Keratinocyte (primary cell): ENCODE results near the gene PRKAR1B. TPM values are rescaled to one million over a fixed set of nuclear protein-coding genes. Genes with fewer than 3 reads are reported as not detected.

Experiments used
- DNase-seq: peaks from one replicate; pipeline ENCODE4 v3.0.0-alpha.2; 2011; ENCODE audit warnings: low read depth, missing footprints, low spot score
- FAIRE-seq: peaks from 2 replicates; lab custom pipeline; 2011; peaks lifted over from hg19 to GRCh38; lab: Jason Lieb, UNC
- H2AFZ ChIP-seq: 2 replicates; pipeline ENCODE4 v1.6.0; 2012; ENCODE audit warnings: low read length, control low read depth, inconsistent platforms; ENCODE audit not compliant: control insufficient read depth
- H3K27ac ChIP-seq: 2 replicates; pipeline ENCODE4 v1.5.1; 2011; ENCODE audit warnings: low read length; ENCODE audit not compliant: control insufficient read depth, insufficient read depth
- H3K27me3 ChIP-seq: 3 replicates; pipeline ENCODE4 v1.6.0; 2011; ENCODE audit warnings: low read length; ENCODE audit not compliant: control insufficient read depth, insufficient read depth; ENCODE audit errors: extremely low read depth
- H3K36me3 ChIP-seq, 2 experiments: 2 replicates in 1 of 2; 3 replicates in 1 of 2; pipeline ENCODE4 v1.5.1; 2011; ENCODE audit warnings: low read length in 2 of 2, mild to moderate bottlenecking in 1 of 2; ENCODE audit not compliant: control insufficient read depth in 2 of 2, insufficient read depth in 2 of 2; ENCODE audit errors: extremely low read depth in 1 of 2
- H3K4me1 ChIP-seq: 3 replicates; pipeline ENCODE4 v1.5.1; 2011; ENCODE audit warnings: low read length; ENCODE audit not compliant: control insufficient read depth, insufficient read depth; ENCODE audit errors: extremely low read depth
- H3K4me2 ChIP-seq: 3 replicates; pipeline ENCODE4 v1.6.0; 2011; ENCODE audit warnings: low read depth, low read length; ENCODE audit not compliant: control insufficient read depth, insufficient read depth; ENCODE audit errors: extremely low read depth
- H3K4me3 ChIP-seq, 3 experiments: fragments of 200-600 bp in 1 of 3; sonication (generic) in 1 of 3; 2 replicates in 2 of 3; 3 replicates in 1 of 3; pipeline ENCODE4 v1.5.1; 2011 to 2016; ENCODE audit warnings: low read length in 3 of 3, mild to moderate bottlenecking in 3 of 3, control low read depth in 2 of 3, inconsistent platforms in 1 of 3, low read depth in 1 of 3, mixed read lengths in 1 of 3, mixed run types in 1 of 3, moderate library complexity in 1 of 3; ENCODE audit not compliant: control insufficient read depth in 2 of 3, insufficient read depth in 2 of 3; ENCODE audit errors: extremely low read depth in 1 of 3
- H3K79me2 ChIP-seq: 2 replicates; pipeline ENCODE4 v1.6.0; 2012; ENCODE audit warnings: low read length; ENCODE audit not compliant: control insufficient read depth, insufficient read depth
- H3K9ac ChIP-seq: 3 replicates; pipeline ENCODE4 v1.6.0; 2011; ENCODE audit warnings: low read length; ENCODE audit not compliant: control insufficient read depth, insufficient read depth; ENCODE audit errors: extremely low read depth
- H3K9me1 ChIP-seq: 3 replicates; pipeline ENCODE4 v1.6.0; 2011; ENCODE audit warnings: low read length; ENCODE audit not compliant: control insufficient read depth, insufficient read depth; ENCODE audit errors: extremely low read depth
- H3K9me3 ChIP-seq: 2 replicates; pipeline ENCODE4 v1.5.1; 2012; ENCODE audit warnings: low read depth, low read length; ENCODE audit not compliant: control insufficient read depth
- H4K20me1 ChIP-seq: 3 replicates; pipeline ENCODE4 v1.6.0; 2011; ENCODE audit warnings: low read length; ENCODE audit not compliant: control insufficient read depth, insufficient read depth; ENCODE audit errors: extremely low read depth
- EZH2 ChIP-seq: IDR thresholded peaks from one replicate; pipeline ENCODE4 v1.6.1; 2012; ENCODE audit warnings: inconsistent platforms, mild to moderate bottlenecking, low read length, moderate library complexity
- dilution Hi-C: fragments of 300-500 bp; cut with MboI; formaldehyde crosslinking; loops from one replicate; pipeline ENCODE4 v1.7.0; 2020; ENCODE audit warnings: low sequenced_read_pairs; ENCODE audit not compliant: extremely low pct_ligation_motif_present
- polyA plus RNA-seq, 5 experiments: library from polyadenylated mRNA; depleted of rRNA in 3 of 5; stranded (reverse) in 3 of 5; stranded (forward) in 1 of 5; unstranded in 1 of 5; fragments of >200 nt; gene quantifications; 1 replicate in 1 of 5; 2 replicates in 3 of 5; 3 replicates in 1 of 5; pipeline versions ENCODE4 v1.2.1 to v1.2.3, GENCODE V29; 2011 to 2012; ENCODE audit warnings: missing spikeins in 2 of 5, low read depth in 1 of 5, low replicate concordance in 1 of 5
- TF ChIP-seq, protein P1 (sequence below), 3 experiments: IDR thresholded peaks in 1 of 3; conservative IDR thresholded peaks in 1 of 3; optimal IDR thresholded peaks in 1 of 3; 2 replicates in 2 of 3; 3 replicates in 1 of 3; pipeline versions ENCODE3 to v1.5.1; 2011; ENCODE audit warnings: low read length in 3 of 3, mild to moderate bottlenecking in 3 of 3, moderate library complexity in 2 of 3, control low read depth in 1 of 3, inconsistent platforms in 1 of 3; ENCODE audit not compliant: insufficient read depth in 2 of 3; ENCODE audit errors: extremely low read depth in 1 of 3

The PRKAR1B gene
- polyA plus RNA-seq, 1 donor (not counting 4 experiments of a cell fraction or from before 2014, with no cell fraction given): 10.8 TPM

DNA sequence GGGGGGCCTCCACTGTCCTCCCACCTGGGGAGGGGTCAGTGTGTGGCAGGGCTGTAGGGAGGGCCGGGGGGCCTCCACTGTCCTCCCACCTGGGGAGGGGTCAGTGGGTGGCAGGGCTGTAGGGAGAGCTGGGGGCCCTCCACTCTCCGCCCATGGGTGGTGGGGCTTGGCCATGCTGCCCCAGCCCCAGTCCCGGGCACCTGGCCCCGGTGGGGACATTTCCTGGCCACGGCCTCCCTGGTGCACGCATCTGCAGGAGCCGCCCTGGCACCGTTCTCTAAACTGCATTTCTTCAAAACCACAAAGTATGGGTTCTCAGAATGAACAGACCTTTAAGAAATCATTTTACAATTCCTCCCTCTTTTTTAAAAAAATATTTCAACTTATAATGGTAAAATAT is 118.1 kb downstream of the PRKAR1B start:
- TF ChIP-seq EZH2: no peak
- TF ChIP-seq, protein P1, sequence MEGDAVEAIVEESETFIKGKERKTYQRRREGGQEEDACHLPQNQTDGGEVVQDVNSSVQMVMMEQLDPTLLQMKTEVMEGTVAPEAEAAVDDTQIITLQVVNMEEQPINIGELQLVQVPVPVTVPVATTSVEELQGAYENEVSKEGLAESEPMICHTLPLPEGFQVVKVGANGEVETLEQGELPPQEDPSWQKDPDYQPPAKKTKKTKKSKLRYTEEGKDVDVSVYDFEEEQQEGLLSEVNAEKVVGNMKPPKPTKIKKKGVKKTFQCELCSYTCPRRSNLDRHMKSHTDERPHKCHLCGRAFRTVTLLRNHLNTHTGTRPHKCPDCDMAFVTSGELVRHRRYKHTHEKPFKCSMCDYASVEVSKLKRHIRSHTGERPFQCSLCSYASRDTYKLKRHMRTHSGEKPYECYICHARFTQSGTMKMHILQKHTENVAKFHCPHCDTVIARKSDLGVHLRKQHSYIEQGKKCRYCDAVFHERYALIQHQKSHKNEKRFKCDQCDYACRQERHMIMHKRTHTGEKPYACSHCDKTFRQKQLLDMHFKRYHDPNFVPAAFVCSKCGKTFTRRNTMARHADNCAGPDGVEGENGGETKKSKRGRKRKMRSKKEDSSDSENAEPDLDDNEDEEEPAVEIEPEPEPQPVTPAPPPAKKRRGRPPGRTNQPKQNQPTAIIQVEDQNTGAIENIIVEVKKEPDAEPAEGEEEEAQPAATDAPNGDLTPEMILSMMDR (optimal IDR thresholded peaks at IDR 0.05 in 1 of 3, IDR thresholded peaks at IDR 0.05 in 1 of 3, conservative IDR thresholded peaks at IDR 0.05 in 1 of 3; ENCODE audit: extremely low read depth in 1 of 3, insufficient read depth in 2 of 3, low read length in 3 of 3): no peak
- DNase-seq (no peak), FAIRE-seq (no peak)
- Histone ChIP-seq H3K36me3 (no peaks in the 10 kb centered on the region), H3K79me2 (no peaks in the 10 kb centered on the region), H3K27me3 (no peaks in the 10 kb centered on the region), H3K4me3 (no peak overlapping the region), H3K4me1 (peaks cover 11% of the 10 kb centered on the region), H3K9me3 (no peaks in the 10 kb centered on the region), H3K27ac (no peak overlapping the region), H3K9ac (no peak overlapping the region), H3K9me1 (no peaks in the 10 kb centered on the region), H3K4me2 (no peak overlapping the region), H2AFZ (no peak overlapping the region), H4K20me1 (no peaks in the 10 kb centered on the region)
- dilution Hi-C loops: no loop called here

DNA sequence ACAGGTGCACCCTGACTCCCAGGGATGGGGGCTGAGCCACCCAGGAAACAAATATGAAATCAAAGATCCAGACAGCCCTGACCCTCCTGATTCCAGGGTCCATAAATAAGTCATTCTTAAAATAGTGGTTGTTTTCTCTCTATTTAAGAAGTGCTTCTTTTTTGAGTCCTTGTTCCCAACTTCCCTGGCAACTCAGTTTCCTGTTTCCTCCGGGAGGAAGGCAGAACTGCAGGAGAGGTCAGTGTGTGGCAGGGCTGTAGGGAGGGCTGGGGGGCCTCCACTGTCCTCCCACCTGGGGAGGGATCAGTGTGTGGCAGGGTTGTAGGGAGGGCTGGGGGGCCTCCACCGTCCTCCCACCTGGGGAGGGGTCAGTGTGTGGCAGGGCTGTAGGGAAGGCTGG is 118.7 kb downstream of the PRKAR1B start:
- no peak overlapping the region for H3K4me2 ChIP-seq
- H3K9me3 ChIP-seq: no peaks in the 10 kb centered on the region
- H3K9me1 ChIP-seq: no peaks in the 10 kb centered on the region
- no peaks in the 10 kb centered on the region for H3K27me3 ChIP-seq
- H3K4me1 ChIP-seq: peaks cover 5% of the 10 kb centered on the region
- no peak overlapping the region for H3K4me3 ChIP-seq
- FAIRE-seq (no peak), DNase-seq (no peak)
- dilution Hi-C loops: no loop called here
- H4K20me1 ChIP-seq: no peaks in the 10 kb centered on the region
- TF ChIP-seq, protein P1 (optimal IDR thresholded peaks at IDR 0.05 in 1 of 3, IDR thresholded peaks at IDR 0.05 in 1 of 3, conservative IDR thresholded peaks at IDR 0.05 in 1 of 3; ENCODE audit: extremely low read depth in 1 of 3, insufficient read depth in 2 of 3, low read length in 3 of 3): no peak
- H3K79me2 ChIP-seq: no peaks in the 10 kb centered on the region
- no peak overlapping the region for H3K9ac ChIP-seq
- H2AFZ ChIP-seq: no peak overlapping the region
- no peak overlapping the region for H3K27ac ChIP-seq
- H3K36me3 ChIP-seq: no peaks in the 10 kb centered on the region
